ENCODE measurements around the gene AMOTL2. TPM values are rescaled to one million over a fixed set of nuclear protein-coding genes. Genes with fewer than 3 reads are reported as not detected.
A peak's percentile ranks its signal among the peaks of the same experiment; 100 is the strongest.

Gene AMOTL2
- total and polyA plus RNA-seq, 2 experiments from 2014 or later, result 156 to 347 TPM

DNA sequence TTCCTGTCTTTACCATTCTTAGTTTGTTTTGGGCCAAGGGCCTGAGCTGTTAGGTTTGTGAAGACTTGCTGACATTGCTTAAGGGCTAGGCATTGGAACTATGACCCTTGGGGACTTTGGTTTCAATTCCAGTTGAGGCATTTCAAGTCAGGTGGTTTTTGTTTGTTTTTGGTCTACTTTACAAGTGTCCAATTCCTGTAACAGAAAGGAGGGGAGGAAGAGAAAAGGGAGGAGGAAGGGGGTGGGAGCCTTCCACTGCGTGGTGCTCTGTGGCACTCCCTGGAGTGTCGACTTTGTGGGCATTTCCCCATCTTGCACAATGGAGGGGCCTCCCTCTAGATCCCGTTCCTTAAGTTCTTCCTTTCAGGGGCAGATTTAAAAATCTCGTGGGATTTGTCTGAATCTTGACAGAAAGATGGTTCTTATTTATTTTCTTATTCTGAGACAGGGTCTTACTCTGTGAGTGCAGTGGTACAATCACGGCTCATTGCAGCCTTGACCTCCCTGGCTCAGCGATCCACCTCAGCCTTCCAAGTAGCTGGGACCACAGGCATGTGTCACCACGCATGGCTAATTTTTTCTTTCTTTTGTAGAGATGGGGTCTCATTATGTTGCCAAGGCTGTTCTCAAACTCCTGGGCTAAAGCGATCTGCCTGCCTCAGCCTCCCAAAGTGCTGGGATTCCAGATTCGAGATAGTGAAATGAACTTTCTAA lies 64.1 kb downstream of the AMOTL2 start:
- H3K9ac ChIP-seq, result no peak overlapping the region
- no peaks in the 10 kb centered on the region for H3K9me3 ChIP-seq (ENCODE audit: low read depth)
- no peaks in the 10 kb centered on the region for H3K36me3 ChIP-seq (ENCODE audit: low read depth)
- in situ Hi-C loops (cut with MboI), result loop anchor here (5.0 kb wide), 2 partner anchors 98 to 167 kb away; no protein-coding TSS in a partner anchor
- H4K20me1 ChIP-seq (ENCODE audit: insufficient read depth), result no peaks in the 10 kb centered on the region
- H3K4me1 ChIP-seq (ENCODE audit: insufficient read depth), result peaks cover 52% of the 10 kb centered on the region
- no peaks in the 10 kb centered on the region for H3K79me2 ChIP-seq (ENCODE audit: insufficient read depth)
- TF ChIP-seq EZH2 (IDR thresholded peaks at IDR 0.05; ENCODE audit: insufficient read depth, poor library complexity, severe bottlenecking) (no peak), EZH2phosphoT487 (IDR thresholded peaks at IDR 0.05; ENCODE audit: insufficient read depth, low read depth) (no peak)
- peaks cover 42% of the 10 kb centered on the region for H3F3A ChIP-seq (ENCODE audit: insufficient read depth)
- no peaks in the 10 kb centered on the region for H3K27me3 ChIP-seq (replicated peaks; ENCODE audit: insufficient read depth)
- no peaks in the 10 kb centered on the region for H3K9me2 ChIP-seq (ENCODE audit: insufficient read depth)
- WGBS, 2 experiments (ENCODE audit: low coverage in 1 of 2, low lambda C conversion rate in 2 of 2, missing lambda C conversion rate in 2 of 2), result 84 to 91% methylated on average over 9 of the region's 9 CpGs
- H3K4me3 ChIP-seq, result no peak overlapping the region
- H3K4me2 ChIP-seq (ENCODE audit: unreplicated experiment), result no peak overlapping the region
- H2AFZ ChIP-seq, result no peak overlapping the region
- H3K27ac ChIP-seq, result 0 out of 2 replicates have a peak overlapping the region, but pooled peaks have one; percentile 85
- DNase-seq, result no peak

DNA sequence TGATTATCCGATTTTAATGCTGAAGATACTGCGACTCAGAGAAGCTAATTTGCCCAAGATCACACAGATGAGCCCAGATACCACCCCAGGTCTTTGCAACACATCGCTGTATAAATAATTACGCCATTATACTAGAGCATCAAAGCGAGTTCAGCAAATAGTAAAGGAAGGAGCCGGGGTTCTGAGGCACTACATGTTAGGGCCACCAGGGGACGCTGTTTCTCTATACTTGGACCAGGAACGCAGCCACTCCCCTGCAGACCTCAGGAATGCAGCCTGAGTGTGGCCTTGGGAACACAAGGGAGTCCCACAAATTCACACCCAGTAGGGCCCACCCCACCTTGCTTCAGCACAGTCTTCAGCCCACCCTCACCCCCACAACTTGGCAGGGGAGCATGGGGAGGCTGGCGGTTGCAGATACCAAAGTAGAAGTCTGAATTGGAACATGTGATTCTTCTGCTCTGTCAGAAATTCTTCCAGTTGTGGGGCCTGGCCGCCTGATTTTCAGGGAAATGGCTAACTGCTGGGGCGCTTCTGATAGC lies 65.8 kb downstream of the AMOTL2 start:
- Histone ChIP-seq H3F3A (ENCODE audit: insufficient read depth) (peaks cover 25% of the 10 kb centered on the region), H3K27ac (peak overlapping the region; percentile 67), H3K27me3 (replicated peaks; ENCODE audit: insufficient read depth) (no peaks in the 10 kb centered on the region), H3K9me3 (ENCODE audit: low read depth) (no peaks in the 10 kb centered on the region), H2AFZ (peak overlapping the region; percentile 80), H3K4me3 (peak overlapping the region; percentile 66), H3K36me3 (ENCODE audit: low read depth) (no peaks in the 10 kb centered on the region), H3K79me2 (ENCODE audit: insufficient read depth) (no peaks in the 10 kb centered on the region), H3K9ac (peak overlapping the region; percentile 60), H3K4me2 (ENCODE audit: unreplicated experiment) (peak overlapping the region; percentile 89), H4K20me1 (ENCODE audit: insufficient read depth) (no peaks in the 10 kb centered on the region), H3K4me1 (ENCODE audit: insufficient read depth) (peaks cover 35% of the 10 kb centered on the region), H3K9me2 (ENCODE audit: insufficient read depth) (no peaks in the 10 kb centered on the region)
- TF ChIP-seq EZH2phosphoT487 (IDR thresholded peaks at IDR 0.05; ENCODE audit: insufficient read depth, low read depth), result no peak
- no peak for TF ChIP-seq EZH2 (IDR thresholded peaks at IDR 0.05; ENCODE audit: insufficient read depth, poor library complexity, severe bottlenecking)
- in situ Hi-C loops (cut with MboI), result loop anchor here (5.0 kb wide), 2 partner anchors 96 to 169 kb away; no protein-coding TSS in a partner anchor
- 7% methylated on average over 11 of the region's 11 CpGs for whole genome bisulfite sequencing, 2 experiments (ENCODE audit: low coverage in 1 of 2, low lambda C conversion rate in 2 of 2, missing lambda C conversion rate in 2 of 2)
- peak; percentile 85 for DNase-seq

DNA sequence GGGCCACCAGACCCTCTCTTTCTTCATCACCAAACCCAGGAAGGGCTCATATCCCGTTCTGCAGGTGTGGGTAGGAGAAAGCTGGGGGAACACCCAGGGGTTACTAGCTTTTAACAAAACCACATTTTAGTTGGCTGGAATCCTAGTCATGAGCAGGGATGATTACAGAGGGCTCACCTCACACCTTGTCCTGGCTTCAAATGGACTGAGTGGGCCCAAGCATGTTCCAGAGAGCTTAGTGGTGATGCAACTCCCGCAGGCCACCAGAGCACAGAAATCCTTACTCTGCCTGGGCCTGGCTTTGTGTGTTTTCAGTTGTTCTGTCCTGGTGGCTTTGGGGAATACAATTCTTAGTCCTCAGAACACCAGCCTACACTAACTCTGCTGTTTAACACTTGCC lies 66.8 kb downstream of the AMOTL2 start:
- H3F3A ChIP-seq (ENCODE audit: insufficient read depth), result peaks cover 20% of the 10 kb centered on the region
- H3K4me1 ChIP-seq (ENCODE audit: insufficient read depth), result peaks cover 35% of the 10 kb centered on the region
- H3K27me3 ChIP-seq (replicated peaks; ENCODE audit: insufficient read depth), result no peaks in the 10 kb centered on the region
- H3K9ac ChIP-seq, result no peak overlapping the region
- no peaks in the 10 kb centered on the region for H3K9me2 ChIP-seq (ENCODE audit: insufficient read depth)
- no peak overlapping the region for H2AFZ ChIP-seq
- no peaks in the 10 kb centered on the region for H3K79me2 ChIP-seq (ENCODE audit: insufficient read depth)
- H3K9me3 ChIP-seq (ENCODE audit: low read depth), result no peaks in the 10 kb centered on the region
- no peak overlapping the region for H3K4me3 ChIP-seq
- TF ChIP-seq EZH2phosphoT487 (IDR thresholded peaks at IDR 0.05; ENCODE audit: insufficient read depth, low read depth) (no peak), EZH2 (IDR thresholded peaks at IDR 0.05; ENCODE audit: insufficient read depth, poor library complexity, severe bottlenecking) (no peak)
- in situ Hi-C loops (cut with MboI), result loop anchor here (5.0 kb wide), 2 partner anchors 95 to 170 kb away; no protein-coding TSS in a partner anchor
- H3K27ac ChIP-seq, result no peak overlapping the region
- no peaks in the 10 kb centered on the region for H3K36me3 ChIP-seq (ENCODE audit: low read depth)
- DNase-seq, result no peak
- 93 to 94% methylated on average over 2 of the region's 2 CpGs for WGBS, 2 experiments (ENCODE audit: low coverage in 1 of 2, low lambda C conversion rate in 2 of 2, missing lambda C conversion rate in 2 of 2)
- no peaks in the 10 kb centered on the region for H4K20me1 ChIP-seq (ENCODE audit: insufficient read depth)
- no peak overlapping the region for H3K4me2 ChIP-seq (ENCODE audit: unreplicated experiment)

DNA sequence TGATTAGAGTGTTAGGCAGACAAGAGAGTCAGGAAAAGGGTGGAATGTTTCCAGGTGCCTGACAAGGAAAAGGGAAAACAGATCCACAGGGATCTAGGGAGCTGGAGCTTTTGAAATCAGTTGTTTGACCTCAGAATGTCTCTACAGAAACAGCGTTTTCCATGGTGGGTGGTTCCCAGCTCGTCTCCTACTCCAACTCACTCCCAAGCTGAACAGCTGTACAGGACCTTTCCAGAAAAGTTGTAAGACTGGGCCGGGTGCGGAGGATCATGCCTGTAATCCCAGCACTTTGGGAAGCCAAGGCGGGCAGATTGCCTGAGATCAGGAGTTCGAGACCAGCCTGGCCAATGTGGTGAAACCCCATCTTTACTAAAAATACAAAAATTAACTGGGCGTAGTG lies 67.9 kb downstream of the AMOTL2 start:
- no peak overlapping the region for H3K4me3 ChIP-seq
- no peaks in the 10 kb centered on the region for H3K9me3 ChIP-seq (ENCODE audit: low read depth)
- H3K4me1 ChIP-seq (ENCODE audit: insufficient read depth), result peaks cover 25% of the 10 kb centered on the region
- WGBS, 2 experiments (ENCODE audit: low coverage in 1 of 2, low lambda C conversion rate in 2 of 2, missing lambda C conversion rate in 2 of 2), result 51 to 52% methylated on average over 7 of the region's 7 CpGs
- DNase-seq, result no peak
- peak overlapping the region; percentile 28; the same call in 1 of the 2 replicates for H2AFZ ChIP-seq
- no peaks in the 10 kb centered on the region for H3K79me2 ChIP-seq (ENCODE audit: insufficient read depth)
- peaks cover 9% of the 10 kb centered on the region for H3F3A ChIP-seq (ENCODE audit: insufficient read depth)
- no peaks in the 10 kb centered on the region for H3K36me3 ChIP-seq (ENCODE audit: low read depth)
- no peak overlapping the region for H3K4me2 ChIP-seq (ENCODE audit: unreplicated experiment)
- H3K27me3 ChIP-seq (replicated peaks; ENCODE audit: insufficient read depth), result no peaks in the 10 kb centered on the region
- no peak for TF ChIP-seq EZH2 (IDR thresholded peaks at IDR 0.05; ENCODE audit: insufficient read depth, poor library complexity, severe bottlenecking)
- TF ChIP-seq EZH2phosphoT487 (IDR thresholded peaks at IDR 0.05; ENCODE audit: insufficient read depth, low read depth), result no peak
- in situ Hi-C loops (cut with MboI), result loop anchor here (5.0 kb wide), 2 partner anchors 94 to 171 kb away; no protein-coding TSS in a partner anchor
- H3K9me2 ChIP-seq (ENCODE audit: insufficient read depth), result no peaks in the 10 kb centered on the region
- H4K20me1 ChIP-seq (ENCODE audit: insufficient read depth), result no peaks in the 10 kb centered on the region
- H3K27ac ChIP-seq, result no peak overlapping the region
- no peak overlapping the region for H3K9ac ChIP-seq

Small RNA genes within 50 kb of the gene (microRNA-seq; reads per million reads assigned to microRNA genes)
- gene MIR6827 (ENCODE audit: borderline number of aligned reads), result 8.7 reads per million, percentile 14 among the genes with 10 or more reads in this experiment

Small RNA genes within 50 kb of the gene (small RNA-seq; reads per million reads assigned to genes)
- not detected for gene HMGN1P9 (ENCODE audit: low read depth, low replicate concordance)
- not detected for gene MIR6827 (ENCODE audit: low read depth, low replicate concordance)

Other genes with a start within 250 kb of the AMOTL2 start
- 93.7 and 100 TPM in 2 replicates for gene RYK, start 123.6 kb downstream of the AMOTL2 start, total RNA-seq (2014; rRNA removed; shearing (Covaris generic))
- gene RYK, start 123.6 kb downstream of the AMOTL2 start, polyA plus RNA-seq (2016; fragmentation: Nextera tagmentation; extraction: Ambion mirVana), result 22.3 and 22.8 TPM in 2 replicates
- gene ANAPC13, start 111.5 kb upstream of the AMOTL2 start, total RNA-seq (2014; rRNA removed; shearing (Covaris generic)), result 93.5 and 108 TPM in 2 replicates
- gene ANAPC13, start 111.5 kb upstream of the AMOTL2 start, polyA plus RNA-seq (2016; fragmentation: Nextera tagmentation; extraction: Ambion mirVana), result 197 and 201 TPM in 2 replicates
- 12.6 and 21.0 TPM in 2 replicates for gene CEP63, start 111.6 kb upstream of the AMOTL2 start, total RNA-seq (2014; rRNA removed; shearing (Covaris generic))
- 28.8 and 29.7 TPM in 2 replicates for gene CEP63, start 111.6 kb upstream of the AMOTL2 start, polyA plus RNA-seq (2016; fragmentation: Nextera tagmentation; extraction: Ambion mirVana)